Measurements from ENCODE around the gene PLD5. TPM values are rescaled to one million over a fixed set of nuclear protein-coding genes. Genes with fewer than 3 reads are reported as not detected.

Gene PLD5
- total RNA-seq, 1 donor from 2014 or later: not detected

GRCh38 chr1:242086093-242086492 lies 438.4 kb downstream of the PLD5 start:
- Mint-ChIP-seq H3K4me1 (ENCODE audit: low read depth) (no peaks in the 10 kb centered on the region), H3K9me3 (ENCODE audit: low read depth) (no peaks in the 10 kb centered on the region), H3K36me3 (ENCODE audit: low read depth) (no peaks in the 10 kb centered on the region), H3K27me3 (ENCODE audit: low read depth) (peaks cover 5% of the 10 kb centered on the region), H3K27ac (ENCODE audit: unreplicated experiment) (no peak overlapping the region), H3K4me3 (ENCODE audit: unreplicated experiment) (no peak overlapping the region)
- TF ChIP-seq CTCF (IDR thresholded peaks at IDR 0.05): no peak
- DNase-seq (ENCODE audit: low spot score): no peak

DNA sequence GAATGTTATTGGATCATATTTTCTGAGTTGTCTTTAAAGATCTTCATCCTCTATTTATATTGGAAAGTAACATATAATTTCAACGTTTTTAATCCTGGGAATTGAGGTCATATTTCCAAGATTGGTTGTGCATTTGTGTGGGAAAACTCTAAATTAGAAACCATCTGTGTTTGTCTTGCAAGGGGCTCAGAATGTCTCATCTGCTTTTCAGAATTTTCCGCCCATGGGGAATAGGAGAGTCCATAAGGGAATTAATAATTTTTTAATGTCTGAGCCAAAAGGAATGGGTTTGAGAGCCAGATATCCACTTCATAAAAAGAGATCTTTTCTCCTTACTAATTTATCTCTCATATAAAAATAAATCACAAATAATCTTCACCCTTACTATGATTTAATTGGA lies 440.8 kb downstream of the PLD5 start:
- Mint-ChIP-seq H3K36me3 (ENCODE audit: low read depth) (no peaks in the 10 kb centered on the region), H3K27me3 (ENCODE audit: low read depth) (peaks cover 3% of the 10 kb centered on the region), H3K27ac (ENCODE audit: unreplicated experiment) (no peak overlapping the region), H3K9me3 (ENCODE audit: low read depth) (no peaks in the 10 kb centered on the region), H3K4me1 (ENCODE audit: low read depth) (no peaks in the 10 kb centered on the region), H3K4me3 (ENCODE audit: unreplicated experiment) (no peak overlapping the region)
- TF ChIP-seq CTCF (IDR thresholded peaks at IDR 0.05): no peak
- no peak for DNase-seq (ENCODE audit: low spot score)

- Mint-ChIP-seq H3K4me3 (ENCODE audit: unreplicated experiment) (no peak overlapping the region), H3K36me3 (ENCODE audit: low read depth) (no peaks in the 10 kb centered on the region), H3K9me3 (ENCODE audit: low read depth) (no peaks in the 10 kb centered on the region), H3K27me3 (ENCODE audit: low read depth) (peaks cover 3% of the 10 kb centered on the region), H3K27ac (ENCODE audit: unreplicated experiment) (no peak overlapping the region), H3K4me1 (ENCODE audit: low read depth) (no peaks in the 10 kb centered on the region)
- no peak for TF ChIP-seq CTCF (IDR thresholded peaks at IDR 0.05)
- no peak for DNase-seq (ENCODE audit: low spot score)
Observed at GRCh38 chr1:242081446-242081845, 443.1 kb downstream of the PLD5 start.

- Mint-ChIP-seq H3K4me3 (ENCODE audit: unreplicated experiment) (no peak overlapping the region), H3K4me1 (ENCODE audit: low read depth) (no peaks in the 10 kb centered on the region)
- no peak for DNase-seq (ENCODE audit: low spot score)
Observed at GRCh38 chr1:242065813-242066212, 458.7 kb downstream of the PLD5 start.

GRCh38 chr1:242062271-242062670 lies 462.2 kb downstream of the PLD5 start:
- H3K4me3 Mint-ChIP-seq (ENCODE audit: unreplicated experiment): no peak overlapping the region
- peaks cover 3% of the 10 kb centered on the region for H3K27me3 Mint-ChIP-seq (ENCODE audit: low read depth)
- no peak for TF ChIP-seq CTCF (IDR thresholded peaks at IDR 0.05)
- no peak overlapping the region for H3K27ac Mint-ChIP-seq (ENCODE audit: unreplicated experiment)
- no peaks in the 10 kb centered on the region for H3K36me3 Mint-ChIP-seq (ENCODE audit: low read depth)
- DNase-seq (ENCODE audit: low spot score): no peak
- no peaks in the 10 kb centered on the region for H3K9me3 Mint-ChIP-seq (ENCODE audit: low read depth)
- H3K4me1 Mint-ChIP-seq (ENCODE audit: low read depth): no peaks in the 10 kb centered on the region

More at GRCh38 chr1:242065813-242066212, 458.7 kb downstream of the PLD5 start:
- Mint-ChIP-seq H3K9me3 (ENCODE audit: low read depth) (no peaks in the 10 kb centered on the region), H3K27me3 (ENCODE audit: low read depth) (peaks cover 14% of the 10 kb centered on the region), H3K27ac (ENCODE audit: unreplicated experiment) (no peak overlapping the region), H3K36me3 (ENCODE audit: low read depth) (no peaks in the 10 kb centered on the region)
- TF ChIP-seq CTCF (IDR thresholded peaks at IDR 0.05): no peak
